NB4 (cell line): ENCODE measurements around the gene STAT6.

ENCODE experiments used
- DNase-seq: peaks from one replicate; pipeline ENCODE4 v3.0.0; 2010; ENCODE audit warnings: low read depth
- H3K4me3 ChIP-seq: one replicate; pipeline ENCODE4 v1.5.1; 2011; ENCODE audit warnings: mild to moderate bottlenecking, low read depth, low read length, moderate library complexity
- MYC ChIP-seq: IDR thresholded peaks from 2 replicates; pipeline ENCODE4 v1.6.1; 2011; ENCODE audit warnings: low read depth, low read length
- POLR2A ChIP-seq: IDR thresholded peaks from 2 replicates; pipeline ENCODE4 v1.6.1; 2011; ENCODE audit warnings: mild to moderate bottlenecking; ENCODE audit not compliant: insufficient read length; ENCODE audit errors: extremely low read depth
- TF ChIP-seq, protein P1 (sequence below): IDR thresholded peaks from 2 replicates; pipeline ENCODE4 v1.6.1; 2011; ENCODE audit warnings: low read depth, low read length
- TF ChIP-seq, protein P2 (sequence below): IDR thresholded peaks from one replicate; pipeline ENCODE4 v1.5.1; 2012; ENCODE audit warnings: low read depth, low read length

Gene STAT6

DNA sequence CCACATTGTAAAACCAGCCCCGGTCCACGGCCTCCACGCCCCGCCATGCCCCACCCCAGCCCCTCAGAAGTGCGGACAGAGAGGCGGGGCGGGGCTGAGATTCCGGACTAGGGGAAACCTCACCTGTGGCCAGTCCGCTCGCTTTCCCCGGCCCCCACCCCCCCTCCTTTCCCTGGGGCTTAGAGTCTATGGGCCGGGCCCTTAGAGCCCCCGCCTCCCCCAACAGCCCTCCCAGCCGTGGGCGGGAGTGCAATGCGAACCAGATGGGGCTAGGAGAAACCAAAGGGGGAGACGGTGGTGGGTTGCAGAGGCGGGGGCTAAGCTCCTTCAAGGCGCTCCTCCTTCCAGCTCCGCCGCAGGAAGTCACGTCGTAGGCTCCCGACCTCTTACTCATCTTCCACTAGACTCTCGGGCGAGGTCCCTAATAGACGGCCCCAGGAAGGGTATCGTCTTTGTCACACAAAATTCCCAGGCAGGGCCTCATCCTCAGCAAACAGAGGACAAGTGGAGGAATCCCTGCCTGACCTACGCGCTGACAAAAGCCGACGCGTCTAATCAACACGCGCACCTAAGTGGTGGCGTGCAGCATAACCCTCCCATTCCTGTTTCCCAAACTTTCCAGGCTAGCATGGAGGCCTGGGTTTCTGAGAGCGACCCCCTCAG lies 23.3 kb downstream of the STAT6 start:
- peak overlapping the region; percentile 74 for H3K4me3 ChIP-seq
- peak; percentile 60 for TF ChIP-seq POLR2A
- TF ChIP-seq MYC = peak; percentile 78
- TF ChIP-seq, protein P1, sequence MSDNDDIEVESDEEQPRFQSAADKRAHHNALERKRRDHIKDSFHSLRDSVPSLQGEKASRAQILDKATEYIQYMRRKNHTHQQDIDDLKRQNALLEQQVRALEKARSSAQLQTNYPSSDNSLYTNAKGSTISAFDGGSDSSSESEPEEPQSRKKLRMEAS = peak; percentile 54
- TF ChIP-seq, protein P2, sequence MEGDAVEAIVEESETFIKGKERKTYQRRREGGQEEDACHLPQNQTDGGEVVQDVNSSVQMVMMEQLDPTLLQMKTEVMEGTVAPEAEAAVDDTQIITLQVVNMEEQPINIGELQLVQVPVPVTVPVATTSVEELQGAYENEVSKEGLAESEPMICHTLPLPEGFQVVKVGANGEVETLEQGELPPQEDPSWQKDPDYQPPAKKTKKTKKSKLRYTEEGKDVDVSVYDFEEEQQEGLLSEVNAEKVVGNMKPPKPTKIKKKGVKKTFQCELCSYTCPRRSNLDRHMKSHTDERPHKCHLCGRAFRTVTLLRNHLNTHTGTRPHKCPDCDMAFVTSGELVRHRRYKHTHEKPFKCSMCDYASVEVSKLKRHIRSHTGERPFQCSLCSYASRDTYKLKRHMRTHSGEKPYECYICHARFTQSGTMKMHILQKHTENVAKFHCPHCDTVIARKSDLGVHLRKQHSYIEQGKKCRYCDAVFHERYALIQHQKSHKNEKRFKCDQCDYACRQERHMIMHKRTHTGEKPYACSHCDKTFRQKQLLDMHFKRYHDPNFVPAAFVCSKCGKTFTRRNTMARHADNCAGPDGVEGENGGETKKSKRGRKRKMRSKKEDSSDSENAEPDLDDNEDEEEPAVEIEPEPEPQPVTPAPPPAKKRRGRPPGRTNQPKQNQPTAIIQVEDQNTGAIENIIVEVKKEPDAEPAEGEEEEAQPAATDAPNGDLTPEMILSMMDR = no peak
- DNase-seq = peak; percentile 98

DNA sequence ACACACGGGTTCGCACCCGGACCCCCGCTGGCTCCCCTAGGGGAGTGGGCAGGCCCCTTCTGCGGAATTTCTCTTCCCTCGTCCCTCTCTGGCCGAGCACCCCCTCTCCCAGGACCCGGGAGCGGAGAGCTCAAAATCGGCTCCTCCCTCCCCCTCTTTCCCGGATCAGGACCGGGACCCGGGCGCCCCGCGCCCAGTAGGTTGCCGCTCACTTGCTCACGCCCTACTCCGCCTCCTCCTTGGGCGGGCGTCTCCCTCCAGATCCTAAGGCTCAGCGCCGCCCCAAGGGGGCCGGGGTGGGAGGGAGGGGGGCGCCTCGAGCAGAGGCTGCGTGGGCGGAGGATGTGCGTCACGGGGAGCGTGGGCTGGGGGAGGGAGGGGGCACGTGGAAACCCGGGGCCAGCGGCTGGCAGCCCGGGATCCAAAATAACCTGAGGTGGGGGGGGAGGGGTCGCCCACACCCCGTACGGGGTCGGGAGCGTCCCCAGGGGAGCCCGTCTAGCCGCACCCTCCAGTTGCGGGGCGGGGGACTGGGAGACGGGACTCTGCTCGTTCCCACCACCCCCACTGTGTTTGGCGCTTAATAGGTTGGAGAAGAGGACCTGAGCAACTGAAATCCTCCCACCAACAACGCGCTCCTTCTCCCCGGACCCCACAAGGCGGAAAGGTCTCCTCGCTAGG lies 24.0 kb downstream of the STAT6 start:
- TF ChIP-seq, protein P2 = no peak
- TF ChIP-seq, protein P1 = peak; percentile 47
- TF ChIP-seq POLR2A (no peak), MYC (peak; percentile 43; the same call in 1 of the 2 replicates)
- peak overlapping the region; percentile 74 for H3K4me3 ChIP-seq
- peak; percentile 92 for DNase-seq

DNA sequence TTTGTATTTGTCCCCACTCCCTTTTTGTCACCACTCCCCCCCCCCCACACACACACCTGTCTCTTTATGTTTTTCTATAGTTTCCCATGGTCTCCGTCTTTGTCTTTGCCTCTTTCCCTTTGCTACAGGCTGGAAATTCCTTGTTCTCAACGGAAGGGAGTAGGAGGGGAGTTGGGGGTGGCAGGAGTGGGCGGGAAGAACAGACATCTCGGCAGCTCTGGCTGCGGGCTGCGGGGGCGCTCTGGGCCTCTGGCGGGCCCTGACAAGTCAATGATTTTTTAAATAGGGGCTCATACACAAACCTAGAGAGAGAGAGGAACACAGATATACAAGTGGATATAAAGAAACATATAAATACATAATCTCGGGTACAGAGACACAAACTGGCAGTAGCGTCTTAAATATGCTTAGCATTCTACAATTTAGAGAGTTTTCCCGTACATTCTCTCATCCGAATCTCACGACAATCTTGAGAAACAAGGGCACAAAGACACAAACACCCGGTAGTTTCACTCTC lies 24.6 kb downstream of the STAT6 start:
- TF ChIP-seq, protein P2 = peak; percentile 45
- TF ChIP-seq, protein P1 = no peak
- no peak for TF ChIP-seq MYC
- H3K4me3 ChIP-seq = peak overlapping the region; percentile 74
- DNase-seq = peak; percentile 84

DNA sequence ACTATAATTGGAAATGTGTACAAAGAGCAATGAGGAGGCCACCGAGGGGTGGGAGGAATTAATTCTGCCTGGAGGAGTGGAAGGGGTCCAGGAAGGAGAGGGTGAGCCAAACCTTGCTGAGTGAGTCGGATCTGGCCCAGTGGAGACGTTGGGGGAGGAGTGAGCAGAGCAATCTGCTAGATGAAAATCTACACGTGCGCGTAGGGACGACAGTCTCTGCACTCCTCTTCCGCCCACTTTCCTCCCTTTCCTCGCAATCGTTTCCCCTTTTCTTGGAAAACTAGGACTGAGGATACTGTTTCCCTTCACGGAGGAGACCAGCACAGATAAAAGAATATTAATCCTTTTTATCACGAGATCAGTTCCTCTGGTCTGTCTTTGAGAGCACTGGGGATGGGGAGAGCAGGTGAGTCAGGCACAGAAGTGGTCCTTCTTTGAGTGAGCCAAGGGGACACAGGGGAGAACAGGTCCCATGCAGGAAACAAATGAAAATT lies 25.1 kb downstream of the STAT6 start:
- 0 out of 2 replicates have a peak, but pooled peaks have one; percentile 11 for TF ChIP-seq MYC
- no peak for TF ChIP-seq POLR2A
- H3K4me3 ChIP-seq = peak overlapping the region; percentile 74
- no peak for DNase-seq

DNA sequence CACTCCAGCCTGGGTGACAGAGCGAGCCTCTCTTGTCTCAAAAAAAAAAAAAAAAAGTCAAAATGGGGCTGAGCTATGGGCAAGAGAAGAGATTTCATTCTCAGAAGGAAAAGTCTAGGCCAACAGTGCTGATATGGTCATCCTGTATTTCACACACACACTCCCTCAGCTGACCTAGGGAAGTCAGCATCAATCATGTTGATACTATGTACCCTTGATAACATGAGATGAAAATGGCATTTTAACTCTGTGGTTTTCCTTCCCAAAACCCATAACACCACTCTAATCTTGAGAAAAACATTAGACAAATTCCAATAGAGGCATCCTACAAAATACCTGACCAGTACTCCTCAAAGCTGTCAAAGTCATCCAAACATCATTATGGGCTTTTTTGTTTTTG lies 30.3 kb downstream of the STAT6 start:
- H3K4me3 ChIP-seq = no peak overlapping the region
- TF ChIP-seq, protein P1 = no peak
- no peak for TF ChIP-seq MYC
- TF ChIP-seq POLR2A = no peak
- TF ChIP-seq, protein P2 = no peak
- no peak for DNase-seq

DNA sequence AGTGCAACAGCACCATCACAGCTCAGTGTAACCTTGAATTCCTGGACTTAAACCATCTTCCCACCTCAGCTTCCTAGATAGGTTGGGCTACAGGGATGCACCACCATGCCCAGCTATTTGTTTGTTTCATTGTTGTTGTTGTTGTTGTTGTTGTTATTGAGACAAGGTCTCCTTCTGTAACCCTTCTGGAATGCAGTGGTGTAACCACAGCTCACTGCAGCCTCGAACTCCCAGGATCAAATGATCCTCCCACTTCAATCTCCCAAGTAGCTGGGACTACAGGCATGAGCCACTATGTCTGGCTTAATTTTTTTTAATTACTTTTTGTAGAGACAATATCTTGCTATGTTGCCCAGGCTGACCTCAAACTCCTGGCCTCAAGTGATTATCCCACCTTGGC lies 31.3 kb downstream of the STAT6 start:
- TF ChIP-seq, protein P2 = no peak
- TF ChIP-seq POLR2A (no peak), MYC (no peak)
- TF ChIP-seq, protein P1 = no peak
- H3K4me3 ChIP-seq = no peak overlapping the region
- no peak for DNase-seq
